Measurements from ENCODE around the gene TRABD2B. TPM values are rescaled to one million over a fixed set of nuclear protein-coding genes. Genes with fewer than 3 reads are reported as not detected.

TRABD2B gene
- total RNA-seq, 4 donors from 2014 or later: 0.63 to 3.1 (median 1.7) TPM

DNA sequence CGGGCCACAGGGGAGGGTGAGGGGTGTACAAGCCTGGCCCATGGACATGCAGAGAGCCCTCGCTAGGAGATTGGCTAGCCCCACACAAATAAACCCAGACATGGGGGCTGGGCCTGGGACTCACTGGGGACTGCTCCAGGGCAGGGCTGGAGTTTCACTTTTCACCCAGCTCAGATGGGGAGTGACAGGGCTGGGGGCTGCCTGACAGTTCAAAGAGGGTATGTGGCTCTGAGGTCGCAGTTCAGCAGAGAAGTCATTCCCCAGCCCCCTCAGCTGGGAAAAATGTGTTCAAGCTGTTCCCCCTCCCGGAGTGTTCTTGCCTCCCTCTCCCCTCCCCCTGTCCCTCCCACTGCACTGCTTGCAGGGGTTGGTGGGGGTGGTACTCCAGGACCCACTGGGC, 277.1 kb downstream of the TRABD2B start:
- TF ChIP-seq POLR2A (IDR thresholded peaks at IDR 0.05): no peak
- TF ChIP-seq, protein P1, sequence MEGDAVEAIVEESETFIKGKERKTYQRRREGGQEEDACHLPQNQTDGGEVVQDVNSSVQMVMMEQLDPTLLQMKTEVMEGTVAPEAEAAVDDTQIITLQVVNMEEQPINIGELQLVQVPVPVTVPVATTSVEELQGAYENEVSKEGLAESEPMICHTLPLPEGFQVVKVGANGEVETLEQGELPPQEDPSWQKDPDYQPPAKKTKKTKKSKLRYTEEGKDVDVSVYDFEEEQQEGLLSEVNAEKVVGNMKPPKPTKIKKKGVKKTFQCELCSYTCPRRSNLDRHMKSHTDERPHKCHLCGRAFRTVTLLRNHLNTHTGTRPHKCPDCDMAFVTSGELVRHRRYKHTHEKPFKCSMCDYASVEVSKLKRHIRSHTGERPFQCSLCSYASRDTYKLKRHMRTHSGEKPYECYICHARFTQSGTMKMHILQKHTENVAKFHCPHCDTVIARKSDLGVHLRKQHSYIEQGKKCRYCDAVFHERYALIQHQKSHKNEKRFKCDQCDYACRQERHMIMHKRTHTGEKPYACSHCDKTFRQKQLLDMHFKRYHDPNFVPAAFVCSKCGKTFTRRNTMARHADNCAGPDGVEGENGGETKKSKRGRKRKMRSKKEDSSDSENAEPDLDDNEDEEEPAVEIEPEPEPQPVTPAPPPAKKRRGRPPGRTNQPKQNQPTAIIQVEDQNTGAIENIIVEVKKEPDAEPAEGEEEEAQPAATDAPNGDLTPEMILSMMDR (IDR thresholded peaks at IDR 0.05): no peak
- intact Hi-C loops (cut with DNase I; ENCODE audit: low total_unique reads): loop anchor here (5.0 kb wide), 1 partner anchor 538 kb away; no protein-coding TSS in a partner anchor
- DNase-seq (ENCODE audit: low spot score in 2 of 2): peak in 1 of 2 donors; percentile 72
- 73 to 80% methylated on average over 3 to 4 of the region's 4 CpGs for WGBS, 2 donors
- no peak overlapping the region for H3K4me3 ChIP-seq (ENCODE audit: low read depth, poor library complexity, severe bottlenecking)

DNA sequence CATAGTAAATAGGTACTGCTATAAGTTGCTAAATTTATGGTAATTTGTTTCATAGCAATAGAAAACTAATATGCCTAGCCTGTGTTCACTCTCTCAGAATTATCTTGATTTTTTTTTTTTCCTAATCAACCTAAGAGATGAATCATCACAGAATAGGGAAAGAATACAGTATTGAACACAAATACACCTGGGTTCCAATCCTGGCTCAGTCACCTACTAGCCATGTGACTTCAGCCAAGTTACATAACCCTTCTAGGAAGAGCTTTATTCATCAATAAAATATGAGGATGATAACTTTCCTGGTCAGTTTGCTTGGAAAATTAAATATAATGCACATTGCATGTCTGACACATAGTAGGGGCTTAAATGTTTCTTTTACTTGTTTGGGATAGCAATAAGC, 279.8 kb downstream of the TRABD2B start:
- no peak for DNase-seq (ENCODE audit: low spot score in 2 of 2)
- intact Hi-C loops (cut with DNase I; ENCODE audit: low total_unique reads): no loop called here
- TF ChIP-seq POLR2A (IDR thresholded peaks at IDR 0.05): no peak
- TF ChIP-seq, protein P1 (IDR thresholded peaks at IDR 0.05): no peak
- no peak overlapping the region for H3K4me3 ChIP-seq (ENCODE audit: low read depth, poor library complexity, severe bottlenecking)

DNA sequence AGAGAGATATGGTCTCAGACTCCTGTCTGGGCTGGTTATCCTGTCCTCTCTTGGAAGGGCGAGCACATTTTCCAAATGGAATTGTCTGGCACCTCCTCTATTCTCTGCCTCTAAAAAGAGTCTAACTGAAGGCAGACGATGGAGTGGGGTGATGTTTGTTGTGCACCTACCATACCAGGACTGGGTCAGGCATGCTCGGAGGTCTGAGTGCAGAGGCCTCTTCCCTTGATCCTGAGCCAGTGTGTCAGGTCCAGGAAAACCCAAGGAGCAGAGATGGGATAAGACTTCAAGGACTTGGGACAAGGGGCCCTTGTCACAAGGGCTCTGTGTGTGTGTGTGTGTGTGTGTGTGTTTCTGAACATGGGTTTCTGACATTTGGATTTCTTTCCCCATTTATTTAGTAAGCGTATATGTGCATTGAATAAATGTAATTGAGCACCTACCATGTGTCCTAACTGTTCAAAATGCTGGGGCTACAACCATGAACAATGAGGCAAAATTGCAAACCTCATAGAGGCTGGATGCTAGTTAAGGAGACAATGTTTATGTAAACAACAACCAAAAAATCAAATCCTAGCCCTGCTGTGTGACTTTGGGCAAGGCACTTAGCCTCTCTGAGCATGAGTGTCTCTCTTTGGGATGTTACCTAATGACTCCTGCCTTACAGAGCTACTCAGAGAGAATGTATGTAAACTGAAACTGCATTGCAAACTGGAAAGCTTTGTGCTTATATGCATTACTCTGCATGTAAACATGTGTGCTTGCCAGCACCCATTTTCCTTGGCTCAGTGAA, 283.0 kb downstream of the TRABD2B start:
- intact Hi-C loops (cut with DNase I; ENCODE audit: low total_unique reads): loop anchor here (5.0 kb wide), 1 partner anchor 282 kb away; no protein-coding TSS in a partner anchor
- H3K4me3 ChIP-seq (ENCODE audit: low read depth, poor library complexity, severe bottlenecking): no peak overlapping the region
- peak in 1 of 2 donors; percentile 59 for DNase-seq (ENCODE audit: low spot score in 2 of 2)
- WGBS, 2 donors: 85% methylated on average over 4 of the region's 4 CpGs
- TF ChIP-seq, protein P1 (IDR thresholded peaks at IDR 0.05): no peak
- TF ChIP-seq POLR2A (IDR thresholded peaks at IDR 0.05): no peak

DNA sequence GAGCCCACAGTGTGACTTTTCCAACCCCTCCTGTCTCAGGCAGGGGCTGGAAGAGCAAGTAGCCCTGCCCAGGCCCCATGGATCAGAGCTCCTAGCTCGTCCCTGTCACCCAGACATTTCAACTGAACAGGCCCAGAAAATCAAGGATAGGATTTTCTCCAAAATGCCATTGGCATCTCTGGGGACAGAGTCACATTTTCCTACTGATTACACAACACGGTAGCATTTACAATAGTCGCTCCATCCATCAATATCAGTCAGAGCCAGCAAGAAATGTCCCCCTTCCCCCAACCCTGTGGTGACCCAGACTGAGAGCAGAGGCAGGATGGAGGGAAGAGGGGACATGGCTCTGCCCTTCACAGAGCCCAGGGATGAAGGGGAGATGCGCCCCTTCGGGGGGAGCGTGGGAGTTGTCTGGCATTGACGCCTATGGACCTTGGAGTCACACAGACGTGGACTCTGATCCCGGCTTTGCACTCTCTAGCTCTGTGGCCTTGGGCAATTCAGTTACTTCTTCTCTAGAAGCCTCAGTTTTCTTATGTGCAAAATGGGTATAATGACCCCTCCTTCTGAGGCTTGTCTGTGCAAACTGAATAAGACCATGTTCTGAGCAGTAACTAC, 283.7 kb downstream of the TRABD2B start:
- no peak overlapping the region for H3K4me3 ChIP-seq (ENCODE audit: low read depth, poor library complexity, severe bottlenecking)
- 82 to 85% methylated on average over 9 of the region's 9 CpGs for WGBS, 2 donors
- TF ChIP-seq POLR2A (IDR thresholded peaks at IDR 0.05): no peak
- TF ChIP-seq, protein P1 (IDR thresholded peaks at IDR 0.05): no peak
- intact Hi-C loops (cut with DNase I; ENCODE audit: low total_unique reads): loop anchor here (5.0 kb wide), 1 partner anchor 281 kb away; no protein-coding TSS in a partner anchor
- peak in 1 of 2 donors; percentile 53 for DNase-seq (ENCODE audit: low spot score in 2 of 2)

DNA sequence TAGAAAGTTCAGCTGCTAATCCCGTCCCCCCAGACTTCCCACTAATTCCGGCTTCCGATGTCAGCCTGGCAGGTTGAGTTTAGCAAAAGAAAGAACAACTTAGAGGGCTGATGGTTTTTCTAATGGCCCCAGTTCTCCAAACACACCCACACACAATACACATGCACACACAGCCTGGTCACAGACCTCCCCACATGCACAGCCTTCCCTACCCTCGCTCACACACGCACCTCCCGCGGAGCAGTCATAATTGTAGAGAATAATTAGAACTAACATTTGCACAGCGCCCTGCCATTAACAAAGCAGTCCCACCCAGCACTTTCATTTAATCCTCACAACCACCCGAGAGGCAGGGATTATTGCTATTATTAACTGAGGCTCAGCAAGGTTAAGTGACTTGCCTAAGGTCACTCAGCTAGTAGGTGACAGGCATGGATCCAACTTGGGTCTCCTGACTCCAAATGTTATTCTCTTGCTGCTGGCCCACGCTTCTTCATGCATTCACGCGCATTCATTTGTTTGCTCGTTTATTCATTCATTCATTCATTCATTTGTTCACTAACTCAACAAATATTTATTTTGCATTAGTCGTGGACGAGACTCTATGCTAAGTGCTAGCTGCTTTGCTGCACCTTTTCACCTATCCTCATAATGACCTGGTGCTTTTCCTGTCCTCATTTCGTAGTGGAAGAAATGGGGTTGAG, 284.4 kb downstream of the TRABD2B start:
- TF ChIP-seq, protein P1 (IDR thresholded peaks at IDR 0.05): no peak
- TF ChIP-seq POLR2A (IDR thresholded peaks at IDR 0.05): no peak
- intact Hi-C loops (cut with DNase I; ENCODE audit: low total_unique reads): loop anchor here (5.0 kb wide), 1 partner anchor 280 kb away; no protein-coding TSS in a partner anchor
- DNase-seq (ENCODE audit: low spot score in 2 of 2): peak in 1 of 2 donors; percentile 52
- no peak overlapping the region for H3K4me3 ChIP-seq (ENCODE audit: low read depth, poor library complexity, severe bottlenecking)
- WGBS, 2 donors: 81 to 82% methylated on average over 16 of the region's 16 CpGs

Data from lower leg skin (tissue), 4 donors.